DLD1 (cell line): ENCODE results near the gene NOL7.

Source experiments
- in situ Hi-C: cut with HindIII; loops from 2 replicates; pipeline ENCODE4 v1.10.0; 2017; ENCODE audit warnings: low sequenced_read_pairs

NOL7 gene

GRCh38 chr6:13649393-13649792 is 34.3 kb downstream of the NOL7 start:
- in situ Hi-C loops, result no loop called here

- in situ Hi-C loops, result no loop called here
Observed at GRCh38 chr6:13653296-13653695, 38.2 kb downstream of the NOL7 start.

- in situ Hi-C loops, result no loop called here
Observed at GRCh38 chr6:13654496-13654895, 39.4 kb downstream of the NOL7 start.

GRCh38 chr6:13655700-13656099 is 40.6 kb downstream of the NOL7 start:
- in situ Hi-C loops, result no loop called here

- in situ Hi-C loops, result no loop called here
Observed at GRCh38 chr6:13660273-13660672, 45.1 kb downstream of the NOL7 start.

- in situ Hi-C loops, result no loop called here
Observed at GRCh38 chr6:13660893-13661292, 45.8 kb downstream of the NOL7 start.

GRCh38 chr6:13661647-13662046 is 46.5 kb downstream of the NOL7 start:
- in situ Hi-C loops, result no loop called here

GRCh38 chr6:13662651-13663334 is 47.7 kb downstream of the NOL7 start:
- in situ Hi-C loops, result no loop called here

- in situ Hi-C loops, result no loop called here
Observed at GRCh38 chr6:13663986-13664385, 48.9 kb downstream of the NOL7 start.

- in situ Hi-C loops, result no loop called here
Observed at GRCh38 chr6:13664703-13665352, 49.7 kb downstream of the NOL7 start.

GRCh38 chr6:13666194-13667105 is 51.3 kb downstream of the NOL7 start:
- in situ Hi-C loops, result no loop called here

GRCh38 chr6:13667655-13668054 is 52.5 kb downstream of the NOL7 start:
- in situ Hi-C loops, result no loop called here

- in situ Hi-C loops, result no loop called here
Observed at GRCh38 chr6:13668291-13668928, 53.3 kb downstream of the NOL7 start.

GRCh38 chr6:13669476-13669875 is 54.3 kb downstream of the NOL7 start:
- in situ Hi-C loops, result no loop called here
